ENCODE measurements around the gene BTBD8. TPM values are rescaled to one million over a fixed set of nuclear protein-coding genes. Genes with fewer than 3 reads are reported as not detected.

Gene BTBD8
- polyA plus RNA-seq, 4 donors: 6.0 to 7.2 (median 6.5) TPM

DNA sequence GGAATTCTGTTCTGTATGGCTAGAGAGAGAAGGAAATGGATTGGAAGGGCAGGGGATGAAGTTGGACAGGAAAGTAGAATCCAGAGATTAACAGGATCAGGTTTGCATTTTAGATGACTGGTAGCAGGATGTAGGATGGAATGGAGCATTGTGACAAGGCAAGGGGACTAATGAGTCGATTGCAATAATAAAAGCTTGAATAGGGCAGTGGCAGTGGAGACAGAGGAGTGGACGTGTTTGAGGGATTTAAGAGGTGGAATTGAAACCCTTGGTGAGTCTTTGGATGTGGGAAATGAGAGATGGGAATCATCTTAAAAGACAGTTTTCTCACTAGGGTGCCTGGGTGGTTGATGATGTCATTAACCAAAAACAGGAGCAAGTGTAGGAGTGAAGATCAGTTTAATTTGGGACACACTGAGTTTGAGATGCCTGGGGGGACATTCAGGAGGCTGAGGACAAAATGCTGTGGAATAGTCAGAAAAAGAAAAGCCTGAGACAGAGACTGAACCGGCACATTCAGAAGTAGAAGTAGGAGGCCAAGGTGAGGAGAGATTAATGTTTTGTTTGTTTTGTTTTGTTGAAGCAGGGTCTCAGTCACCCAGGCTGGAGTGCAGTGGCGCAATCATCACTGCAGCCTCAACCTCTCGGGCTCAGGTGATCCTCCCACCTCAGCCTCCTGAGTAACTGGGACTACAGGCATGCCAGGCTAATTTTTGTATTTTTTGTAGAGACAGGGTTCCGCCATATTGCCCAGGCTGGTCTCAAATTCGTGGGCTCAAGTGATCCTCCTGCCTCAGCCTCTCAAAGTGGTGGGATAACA lies 108.5 kb downstream of the BTBD8 start:
- DNase-seq (ENCODE audit: low read depth in 4 of 4, low spot score in 3 of 4): no peak

DNA sequence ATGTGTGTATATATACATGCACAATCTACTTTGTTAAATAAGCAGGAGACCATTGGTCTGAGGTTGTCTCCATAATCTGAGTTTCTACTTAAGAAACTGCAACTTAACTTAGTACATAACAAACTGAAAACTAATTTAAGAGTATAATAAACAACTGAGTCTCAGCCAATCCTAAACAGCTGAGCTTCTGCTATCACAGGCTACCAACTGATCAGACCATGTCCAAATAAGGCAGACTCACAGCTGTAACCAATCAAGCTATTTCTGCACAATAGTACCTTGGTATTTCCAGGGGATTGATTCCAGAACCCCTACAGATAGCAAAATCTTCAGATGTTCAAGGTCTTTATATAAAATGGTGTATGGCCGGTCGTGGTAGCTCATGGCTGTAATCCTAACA lies 111.6 kb downstream of the BTBD8 start:
- DNase-seq (ENCODE audit: low read depth in 4 of 4, low spot score in 3 of 4): no peak

DNA sequence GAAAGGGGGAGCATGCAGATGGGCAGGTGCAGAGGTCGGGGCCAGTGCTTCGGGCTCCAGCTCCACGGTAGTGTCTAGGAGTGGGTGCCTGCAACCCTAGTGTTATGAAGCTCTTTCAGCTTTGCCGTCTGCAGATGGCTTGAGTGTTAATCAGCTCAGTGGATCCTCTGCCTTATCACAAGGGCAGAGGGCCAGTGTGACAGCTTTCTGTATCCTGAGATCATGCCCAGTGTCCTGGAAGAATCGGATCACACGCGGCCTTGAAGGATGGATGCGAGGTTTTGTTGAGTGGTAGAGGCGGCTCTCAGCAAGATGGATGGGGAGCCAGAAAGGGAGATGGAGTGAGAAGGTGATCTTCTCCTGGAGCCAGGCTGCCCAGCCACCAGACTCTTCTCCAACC lies 112.1 kb downstream of the BTBD8 start:
- DNase-seq (ENCODE audit: low read depth in 4 of 4, low spot score in 3 of 4): no peak

DNA sequence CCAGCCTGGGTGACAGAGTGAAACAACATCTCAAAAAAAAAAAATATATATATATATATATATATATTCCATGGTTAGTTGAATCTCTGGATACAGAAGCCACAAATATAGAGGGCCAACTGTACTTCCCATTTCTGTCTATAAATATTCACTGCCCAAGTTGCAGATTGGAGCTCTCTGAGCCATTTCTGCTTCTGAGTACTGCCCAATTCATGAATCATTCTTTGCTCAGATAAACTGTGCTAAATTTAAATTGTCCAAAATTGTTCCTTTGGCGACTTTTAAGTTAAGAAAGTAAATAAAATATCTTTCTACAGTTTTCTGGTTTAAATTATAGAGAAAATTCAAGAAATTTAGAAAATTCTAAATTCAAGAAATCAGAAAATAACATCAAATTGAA lies 114.4 kb downstream of the BTBD8 start:
- DNase-seq (ENCODE audit: low read depth in 4 of 4, low spot score in 3 of 4): no peak

DNA sequence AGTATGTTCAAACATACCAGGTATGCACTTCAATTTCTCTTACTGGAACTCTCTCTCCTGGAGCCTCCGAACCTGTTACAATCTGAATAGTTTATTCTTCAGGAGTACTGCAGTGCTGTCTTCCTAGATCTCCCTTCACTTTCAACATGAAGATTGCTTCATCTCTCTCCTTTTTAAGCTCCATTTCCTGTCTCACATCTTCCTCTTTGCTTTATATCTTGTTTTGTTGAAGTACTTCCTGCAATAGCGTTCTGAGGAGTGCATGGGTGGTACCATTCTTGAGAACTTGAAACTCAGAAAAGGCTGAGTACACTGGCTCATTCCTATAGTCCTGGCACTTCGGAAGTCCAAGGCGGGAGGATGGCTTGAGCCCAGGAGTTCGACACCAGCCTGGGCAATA lies 121.8 kb downstream of the BTBD8 start:
- DNase-seq (ENCODE audit: low read depth in 4 of 4, low spot score in 3 of 4): no peak

DNA sequence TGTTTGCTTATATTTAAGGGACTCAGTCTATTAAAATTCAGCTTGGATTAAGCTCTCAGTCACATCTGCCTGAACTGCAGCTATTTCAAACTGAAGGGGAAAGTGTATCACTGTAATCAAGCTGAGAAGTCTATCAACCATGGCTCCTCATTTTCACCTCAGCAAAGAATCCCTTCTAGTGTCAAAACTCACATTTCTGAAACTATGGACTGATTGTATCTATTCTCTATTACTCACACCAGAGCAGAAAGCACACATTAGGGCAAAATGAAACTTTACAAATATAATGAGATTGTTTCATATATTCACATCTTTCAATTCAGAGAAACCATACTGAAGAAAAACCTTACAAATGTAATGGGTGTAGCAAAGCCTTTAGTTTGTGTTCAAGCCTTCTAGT lies 123.0 kb downstream of the BTBD8 start:
- DNase-seq (ENCODE audit: low read depth in 4 of 4, low spot score in 3 of 4): no peak

DNA sequence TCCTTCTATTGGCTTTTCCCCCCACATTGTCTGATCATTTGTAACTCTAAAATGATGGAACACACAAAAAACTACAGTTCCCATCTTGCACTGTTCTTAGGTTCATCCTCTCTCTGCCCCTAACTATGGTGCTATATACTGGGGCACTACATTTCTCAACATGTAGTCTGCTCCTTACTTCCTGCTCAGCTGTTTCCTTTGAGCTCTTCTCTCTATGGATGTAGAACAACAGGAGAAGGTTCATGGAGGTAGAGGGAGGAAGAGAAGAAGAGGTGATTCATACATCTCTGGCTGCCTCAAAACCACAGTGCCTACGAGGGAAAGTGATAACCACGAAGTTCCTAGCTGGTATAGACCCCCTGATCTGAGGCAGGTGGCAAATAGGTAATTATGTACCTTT lies 130.6 kb downstream of the BTBD8 start:
- DNase-seq (ENCODE audit: low read depth in 4 of 4, low spot score in 3 of 4): no peak

DNA sequence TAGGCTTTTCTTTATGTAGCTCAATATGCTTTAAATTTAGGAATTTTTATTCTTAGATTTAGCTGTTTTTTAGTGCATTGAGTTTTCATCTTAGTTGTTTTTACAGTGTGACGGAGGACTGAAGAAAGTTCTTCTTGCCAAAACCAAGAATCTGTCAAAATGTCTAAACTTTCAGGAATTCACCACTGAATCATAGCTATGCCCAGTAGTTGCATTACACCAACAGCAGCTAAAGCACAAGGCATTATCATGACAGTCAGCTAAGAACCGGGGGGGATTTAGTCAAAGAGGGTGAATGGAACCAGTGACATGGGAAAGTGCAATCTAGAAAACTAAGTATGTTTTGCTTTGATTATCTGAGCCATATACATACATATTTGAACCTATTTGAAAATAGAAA lies 131.0 kb downstream of the BTBD8 start:
- DNase-seq (ENCODE audit: low read depth in 4 of 4, low spot score in 3 of 4): no peak

DNA sequence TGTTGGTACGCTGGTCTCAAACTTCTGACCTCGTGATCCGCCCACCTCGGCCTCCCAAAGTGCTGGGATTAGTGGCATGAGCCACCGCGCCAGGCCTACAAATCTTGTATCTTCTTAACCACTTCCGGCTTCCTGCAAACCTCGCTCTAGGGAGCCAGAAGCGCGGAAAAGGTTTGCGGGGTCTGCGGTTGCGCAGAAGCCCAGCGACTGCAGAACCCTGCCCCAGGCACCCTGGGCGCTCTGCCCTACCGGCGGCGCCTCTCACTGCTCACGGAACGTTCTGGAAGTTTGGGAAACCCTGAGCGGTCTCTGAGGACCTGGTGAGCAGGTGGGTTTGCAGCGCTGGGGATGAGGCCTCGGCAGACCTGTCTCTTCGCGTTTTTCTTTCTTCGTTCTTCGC lies 137.6 kb downstream of the BTBD8 start, which contains the start of gene C1orf146:
C1orf146 (plus strand) TSS at position 195 of the 400 bp plus-strand sequence. CDS start 13,506 bp downstream, outside the sequence.
- DNase-seq (ENCODE audit: low read depth in 4 of 4, low spot score in 3 of 4): no peak

DNA sequence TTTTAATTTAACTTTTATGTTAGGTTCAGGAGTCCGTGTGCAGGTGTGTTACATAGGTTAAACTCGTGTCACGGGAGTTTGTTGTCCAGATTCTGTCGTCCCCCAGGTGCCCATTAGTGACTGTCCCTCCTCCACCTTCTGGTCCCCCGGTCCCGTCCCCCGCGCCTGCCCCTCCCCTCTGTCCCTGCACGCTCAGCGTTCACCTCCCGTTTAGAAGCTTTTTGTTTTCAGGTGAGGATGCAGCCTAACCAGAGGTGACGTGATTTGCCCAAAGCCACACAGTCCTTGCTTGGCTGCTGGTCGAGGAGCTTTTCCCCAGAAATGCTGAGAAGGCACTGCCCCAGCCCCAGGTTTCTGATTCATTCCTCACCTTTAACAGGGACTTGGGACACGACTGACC lies 138.4 kb downstream of the BTBD8 start:
- DNase-seq (ENCODE audit: low read depth in 4 of 4, low spot score in 3 of 4): no peak

DNA sequence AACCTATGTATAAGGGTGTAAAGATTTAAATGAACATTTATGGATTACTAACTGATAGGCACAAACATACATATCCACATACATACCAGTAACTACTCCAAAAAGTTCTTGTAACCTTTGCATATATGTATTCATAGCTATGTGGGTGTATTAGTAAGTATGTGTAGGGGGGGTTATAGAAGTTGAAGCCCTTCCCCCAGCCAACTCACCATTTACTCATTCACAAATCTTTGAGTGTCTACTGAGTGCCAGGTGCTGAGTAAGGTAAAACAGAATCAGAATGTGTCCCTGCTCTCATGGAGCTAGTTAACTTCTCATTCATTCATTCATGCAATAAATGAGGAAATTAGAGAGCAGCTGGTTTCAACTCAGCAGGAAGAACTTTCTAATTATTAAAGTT lies 138.9 kb downstream of the BTBD8 start:
- DNase-seq (ENCODE audit: low read depth in 4 of 4, low spot score in 3 of 4): no peak

DNA sequence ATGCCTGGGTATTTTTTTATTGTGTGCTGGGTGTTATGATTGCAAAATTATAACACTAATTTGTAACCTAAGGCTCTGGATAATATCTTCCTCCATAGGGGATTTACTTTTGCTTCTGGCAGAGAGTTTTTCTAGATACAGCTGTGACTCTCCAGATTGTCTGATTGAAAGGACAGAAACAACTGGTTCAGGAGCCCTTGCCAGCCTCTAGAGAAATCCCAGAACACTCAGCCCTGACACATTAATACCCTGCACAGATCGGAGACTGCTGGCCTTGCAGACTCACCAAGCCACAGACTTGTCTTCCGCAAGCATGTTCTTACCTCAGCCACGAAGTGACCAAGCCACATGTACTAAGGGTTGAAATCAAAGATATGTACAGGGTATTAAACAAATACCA lies 148.3 kb downstream of the BTBD8 start:
- no peak for DNase-seq (ENCODE audit: low read depth in 4 of 4, low spot score in 3 of 4)

DNA sequence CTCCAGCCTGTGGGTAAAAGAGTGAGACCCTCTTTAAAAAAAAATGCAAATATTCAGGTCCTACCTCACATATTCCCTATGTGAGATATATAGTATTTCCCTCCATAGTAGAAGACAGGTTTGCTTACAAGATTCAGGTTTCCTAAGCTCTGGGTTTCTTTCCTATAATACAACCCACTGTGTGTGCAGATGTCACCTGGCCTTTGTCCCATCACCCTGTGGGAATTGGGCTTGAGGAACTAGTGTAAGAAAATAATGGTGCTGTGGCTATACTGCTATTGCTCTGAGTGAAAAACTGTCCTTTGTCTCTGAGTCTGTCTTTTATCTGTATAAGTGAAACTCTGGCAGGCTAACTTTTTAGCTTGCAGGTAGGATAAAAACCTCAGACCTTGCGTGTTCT lies 150.6 kb downstream of the BTBD8 start:
- no peak for DNase-seq (ENCODE audit: low read depth in 4 of 4, low spot score in 3 of 4)

Other genes starting within 250 kb of the BTBD8 start
- 100 to 1,000 TPM; 115 to 154 (median 136) TPM for gene TGFBR3, start 194.2 kb upstream of the BTBD8 start, polyA plus RNA-seq (ENCODE audit: insufficient read length in 4 of 4)
- under 1 TPM in 2 of 4 donors, not detected in 2; 0.08 to 0.11 TPM for gene BRDT, start 130.9 kb upstream of the BTBD8 start, polyA plus RNA-seq (ENCODE audit: insufficient read length in 4 of 4)
- 1 to 10 TPM; 1.5 to 2.3 (median 1.7) TPM for gene EPHX4, start 50.4 kb upstream of the BTBD8 start, polyA plus RNA-seq (ENCODE audit: insufficient read length in 4 of 4)
- 1 to 10 TPM in 1 of 4 donors, under 1 TPM in 3; 0.31 to 1.6 (median 0.59) TPM for gene SETSIP, start 4.9 kb upstream of the BTBD8 start, polyA plus RNA-seq (ENCODE audit: insufficient read length in 4 of 4)
- gene C1orf146, start 137.6 kb downstream of the BTBD8 start, polyA plus RNA-seq (ENCODE audit: insufficient read length in 4 of 4): under 1 TPM in 1 of 4 donors, not detected in 3; 0.12 TPM
- 10 to 100 TPM; 18.8 to 31.3 (median 23.4) TPM for gene GLMN, start 218.6 kb downstream of the BTBD8 start, polyA plus RNA-seq (ENCODE audit: insufficient read length in 4 of 4)
- gene RPAP2, start 218.7 kb downstream of the BTBD8 start, polyA plus RNA-seq (ENCODE audit: insufficient read length in 4 of 4): 10 to 100 TPM; 28.9 to 38.7 (median 36.0) TPM

Data from right renal pelvis (tissue), 4 donors.